HepG2 (cell line): Measurements from ENCODE around the gene GNG7. TPM values are rescaled to one million over a fixed set of nuclear protein-coding genes. Genes with fewer than 3 reads are reported as not detected.

Experiments
- CSRNP1 ChIP-seq: sonication (generic); formaldehyde crosslinking; IDR thresholded peaks from 2 replicates; pipeline ENCODE4 v1.8.1; 2023; ENCODE audit warnings: mild to moderate bottlenecking, missing genetic modification reagents
- FOXK1 ChIP-seq: sonication (generic); formaldehyde crosslinking; IDR thresholded peaks from 2 replicates; pipeline ENCODE4 v1.4.0; 2020; ENCODE audit warnings: low read depth, missing genetic modification reagents, borderline replicate concordance
- HMG20A ChIP-seq: IDR thresholded peaks from 2 replicates; pipeline ENCODE4 v1.6.1; 2016; ENCODE audit warnings: borderline replicate concordance
- HNF4G ChIP-seq, 2 experiments: sonication (generic) in 1 of 2; formaldehyde crosslinking in 1 of 2; IDR thresholded peaks; 2 replicates each; pipeline versions ENCODE4 v1.4.0 to v1.6.1; 2011 to 2020; ENCODE audit warnings: borderline replicate concordance in 2 of 2, low read depth in 2 of 2, mild to moderate bottlenecking in 2 of 2, low read length in 1 of 2, missing genetic modification reagents in 1 of 2, moderate library complexity in 1 of 2
- MTERF4 ChIP-seq: sonication (generic); formaldehyde crosslinking; IDR thresholded peaks from 2 replicates; pipeline ENCODE4 v1.8.0; 2023; ENCODE audit warnings: mild to moderate bottlenecking, missing genetic modification reagents
- PLRG1 ChIP-seq: fragments of 450-650 bp; conservative IDR thresholded peaks from 2 replicates; pipeline ENCODE4 v1.6.1; 2016
- REXO4 ChIP-seq: sonication (generic); formaldehyde crosslinking; IDR thresholded peaks from 2 replicates; pipeline ENCODE4 v1.8.0; 2022; ENCODE audit warnings: missing genetic modification reagents, mild to moderate bottlenecking, borderline replicate concordance
- SYNCRIP ChIP-seq: fragments of 200-400 bp; formaldehyde crosslinking; IDR thresholded peaks from 2 replicates; pipeline ENCODE4 v1.6.1; 2018; ENCODE audit warnings: mild to moderate bottlenecking, low read depth, low read length; ENCODE audit not compliant: insufficient read depth
- ZFP1 ChIP-seq: IDR thresholded peaks from 2 replicates; pipeline ENCODE4 v1.6.1; 2016
- ZNF101 ChIP-seq: sonication (generic); formaldehyde crosslinking; IDR thresholded peaks from 2 replicates; pipeline ENCODE4 v1.4.0; 2020; ENCODE audit warnings: mild to moderate bottlenecking, low read depth, missing genetic modification reagents, borderline replicate concordance
- ZNF275 ChIP-seq: sonication (generic); formaldehyde crosslinking; IDR thresholded peaks from 2 replicates; pipeline ENCODE4 v1.8.0; 2022; ENCODE audit warnings: missing genetic modification reagents, mild to moderate bottlenecking, inconsistent platforms, borderline replicate concordance
- ZNF460 ChIP-seq: sonication (generic); formaldehyde crosslinking; IDR thresholded peaks from 2 replicates; pipeline ENCODE4 v1.5.1; 2020; ENCODE audit warnings: missing genetic modification reagents, mild to moderate bottlenecking, borderline replicate concordance
- ZNF496 ChIP-seq: sonication (generic); formaldehyde crosslinking; IDR thresholded peaks from 2 replicates; pipeline ENCODE4 v1.8.1; 2023; ENCODE audit warnings: mild to moderate bottlenecking, moderate library complexity, missing genetic modification reagents; ENCODE audit not compliant: insufficient replicate concordance
- ZNF577 ChIP-seq: sonication (generic); formaldehyde crosslinking; IDR thresholded peaks from 2 replicates; pipeline ENCODE4 v1.4.0; 2020; ENCODE audit warnings: mild to moderate bottlenecking, low read depth, missing genetic modification reagents, borderline replicate concordance
- ZNF704 ChIP-seq: sonication (generic); formaldehyde crosslinking; IDR thresholded peaks from 2 replicates; pipeline ENCODE4 v1.8.1; 2023; ENCODE audit warnings: mild to moderate bottlenecking, inconsistent platforms, moderate library complexity, missing genetic modification reagents, borderline replicate concordance
- ZNF879 ChIP-seq: sonication (generic); formaldehyde crosslinking; IDR thresholded peaks from 2 replicates; pipeline ENCODE4 v1.8.1; 2023; ENCODE audit warnings: missing genetic modification reagents
- ZSCAN20 ChIP-seq: sonication (generic); formaldehyde crosslinking; IDR thresholded peaks from 2 replicates; pipeline ENCODE4 v1.4.0; 2020; ENCODE audit warnings: missing genetic modification reagents, mild to moderate bottlenecking, borderline replicate concordance
- polyA plus RNA-seq, 8 experiments: library from polyadenylated mRNA; depleted of rRNA in 3 of 8; stranded (reverse) in 7 of 8; unstranded in 1 of 8; fragments of >200 nt; fragmentation: Illumina TruSeq in 4 of 8; extraction: Trizol in 4 of 8; gene quantifications; 2 replicates each; pipeline versions ENCODE4 v1.2.1 to v1.2.3, GENCODE V29; 2011 to 2016; ENCODE audit warnings: low read depth in 4 of 8, missing spikeins in 1 of 8, mixed read lengths in 1 of 8; ENCODE audit not compliant: insufficient read depth in 1 of 8
- total RNA-seq, 5 experiments: library from RNA; depleted of rRNA; stranded (reverse); fragments of >200 nt; fragmentation: Illumina TruSeq; extraction: Trizol; gene quantifications; 2 replicates each; pipeline ENCODE4 v1.2.3, GENCODE V29; 2016; ENCODE audit warnings: low read depth in 1 of 5
- TF ChIP-seq, protein P1 (sequence below): sonication (generic); formaldehyde crosslinking; IDR thresholded peaks from 2 replicates; pipeline ENCODE4 v1.9.0; 2022; ENCODE audit warnings: low read depth, missing genetic modification reagents
- TF ChIP-seq, protein P2 (sequence below): sonication (generic); IDR thresholded peaks from 2 replicates; pipeline ENCODE4 v1.6.1; 2016; ENCODE audit warnings: low read depth, borderline replicate concordance

Gene GNG7
- total and polyA plus RNA-seq, 2 of the 13 experiments (the other 11 are each of a cell fraction or from before 2014, with no cell fraction given): 1.4 to 3.3 TPM

GRCh38 chr19:2739602-2740313, 37.3 kb upstream of the GNG7 start, which contains the start of gene SLC39A3 (continued):
- TF ChIP-seq FOXK1: peak; percentile 89; the same call in 1 of the 2 replicates
- peak; percentile 23; the same call in 1 of the 2 replicates for TF ChIP-seq ZNF460 (CRISPR knock-in tag)
- peak; percentile 53; the same call in 1 of the 2 replicates for TF ChIP-seq ZNF101
- TF ChIP-seq ZNF704: peak; percentile 89
- TF ChIP-seq, protein P1, sequence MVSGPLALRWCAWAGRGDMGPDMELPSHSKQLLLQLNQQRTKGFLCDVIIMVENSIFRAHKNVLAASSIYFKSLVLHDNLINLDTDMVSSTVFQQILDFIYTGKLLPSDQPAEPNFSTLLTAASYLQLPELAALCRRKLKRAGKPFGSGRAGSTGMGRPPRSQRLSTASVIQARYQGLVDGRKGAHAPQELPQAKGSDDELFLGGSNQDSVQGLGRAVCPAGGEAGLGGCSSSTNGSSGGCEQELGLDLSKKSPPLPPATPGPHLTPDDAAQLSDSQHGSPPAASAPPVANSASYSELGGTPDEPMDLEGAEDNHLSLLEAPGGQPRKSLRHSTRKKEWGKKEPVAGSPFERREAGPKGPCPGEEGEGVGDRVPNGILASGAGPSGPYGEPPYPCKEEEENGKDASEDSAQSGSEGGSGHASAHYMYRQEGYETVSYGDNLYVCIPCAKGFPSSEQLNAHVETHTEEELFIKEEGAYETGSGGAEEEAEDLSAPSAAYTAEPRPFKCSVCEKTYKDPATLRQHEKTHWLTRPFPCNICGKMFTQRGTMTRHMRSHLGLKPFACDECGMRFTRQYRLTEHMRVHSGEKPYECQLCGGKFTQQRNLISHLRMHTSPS (CRISPR knock-in tag): peak; percentile 56; the same call in 1 of the 2 replicates
- no peak for TF ChIP-seq HMG20A (CRISPR knock-in tag)
- TF ChIP-seq ZNF577 (CRISPR knock-in tag): peak; percentile 87; the same call in 1 of the 2 replicates
- no peak for TF ChIP-seq SYNCRIP
- TF ChIP-seq, protein P2, sequence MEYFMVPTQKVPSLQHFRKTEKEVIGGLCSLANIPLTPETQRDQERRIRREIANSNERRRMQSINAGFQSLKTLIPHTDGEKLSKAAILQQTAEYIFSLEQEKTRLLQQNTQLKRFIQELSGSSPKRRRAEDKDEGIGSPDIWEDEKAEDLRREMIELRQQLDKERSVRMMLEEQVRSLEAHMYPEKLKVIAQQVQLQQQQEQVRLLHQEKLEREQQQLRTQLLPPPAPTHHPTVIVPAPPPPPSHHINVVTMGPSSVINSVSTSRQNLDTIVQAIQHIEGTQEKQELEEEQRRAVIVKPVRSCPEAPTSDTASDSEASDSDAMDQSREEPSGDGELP: peak; percentile 71
- TF ChIP-seq ZNF879 (CRISPR knock-in tag): peak; percentile 59; the same call in 1 of the 2 replicates
- peak; percentile 70 for TF ChIP-seq ZSCAN20 (CRISPR knock-in tag)
- no peak for TF ChIP-seq PLRG1
- no peak; the same call in 1 of the 2 replicates for TF ChIP-seq HNF4G (IDR thresholded peaks at IDR 0.05; ENCODE audit: borderline replicate concordance, low read depth, low read length)
- peak; percentile 9; the same call in 1 of the 2 replicates for TF ChIP-seq HNF4G (CRISPR knock-in tag; IDR thresholded peaks at IDR 0.05; ENCODE audit: borderline replicate concordance, low read depth)
- TF ChIP-seq REXO4 (CRISPR knock-in tag): no peak
- TF ChIP-seq ZNF275: peak; percentile 30; the same call in 1 of the 2 replicates
- TF ChIP-seq ZFP1 (CRISPR knock-in tag): peak; percentile 96
- peak; percentile 99 for TF ChIP-seq CSRNP1 (CRISPR knock-in tag)
- peak; percentile 98 for TF ChIP-seq MTERF4
- TF ChIP-seq ZNF496 (CRISPR knock-in tag): no peak
